Right lobe of liver (tissue), 6 donors: Measurements from ENCODE around the gene SLC11A2. TPM values are rescaled to one million over a fixed set of nuclear protein-coding genes. Genes with fewer than 3 reads are reported as not detected.
A peak's percentile ranks its signal among the peaks of the same experiment; 100 is the strongest.

Experiments
- ATAC-seq, 4 donors: fragments of 200-7000 bp; cut with Tn5 transposase; one replicate each; pipeline ENCODE4 v1.9.1; 2020; ENCODE audit warnings: mild to moderate bottlenecking in 4 of 4, moderate library complexity in 4 of 4
- DNase-seq, 3 donors: peaks; one replicate each; pipeline ENCODE4 v3.0.0-alpha.2; 2020
- H3K27ac ChIP-seq, 3 donors: fragments of 200-600 bp; one replicate each; pipeline ENCODE4 v1.8.0; 2022
- H3K27me3 ChIP-seq, 2 donors: fragments of 200-600 bp; one replicate each; pipeline ENCODE4 v1.8.0; 2022
- H3K36me3 ChIP-seq, 4 donors: fragments of 200-600 bp; sonication (generic) in 1 of 4; one replicate each; pipeline versions ENCODE4 v1.5.1 to v1.8.0; 2017 to 2022; ENCODE audit warnings: control low read depth in 1 of 4
- H3K4me1 ChIP-seq, 4 donors: fragments of 200-600 bp; sonication (generic) in 1 of 4; one replicate each; pipeline versions ENCODE4 v1.5.1 to v1.8.0; 2017 to 2022; ENCODE audit warnings: control low read depth in 1 of 4
- H3K4me3 ChIP-seq, 3 donors: fragments of 200-600 bp; one replicate each; pipeline ENCODE4 v1.8.0; 2022
- H3K9me3 ChIP-seq, 4 donors: fragments of 200-600 bp; sonication (generic) in 1 of 4; one replicate each; pipeline versions ENCODE4 v1.5.1 to v1.8.0; 2017 to 2022; ENCODE audit warnings: control low read depth in 1 of 4
- POLR2A ChIP-seq: fragments of 450-650 bp; IDR thresholded peaks from one replicate; pipeline ENCODE4 v1.6.1; 2017; ENCODE audit warnings: antibody characterized with exemption, mild to moderate bottlenecking
- WGBS: methylation state at CpG from one replicate; pipeline ENCODE4 v1.1.6; 2018; ENCODE audit warnings: low coverage, low lambda C conversion rate; ENCODE audit not compliant: insufficient coverage; ENCODE audit errors: missing lambda C conversion rate; 5-methylcytosine and 5-hydroxymethylcytosine counted together
- intact Hi-C, 2 donors: fragments of 100-400 bp; cut with DNase I; formaldehyde crosslinking; loops; one replicate each; pipeline versions ENCODE4 v1.11.2 to v1.14.1; 2022
- long read RNA-seq: library from polyadenylated mRNA; unstranded; transcript quantifications from one replicate; pipeline ENCODE4 v2.0.0, GENCODE V29; 2019
- total RNA-seq, 6 experiments: library from RNA; depleted of rRNA in 2 of 6; stranded (reverse); fragments of >200 nt in 2 of 6; fragmentation: NEBNext Ultra II Directional in 3 of 6; extraction: Animal tissue kit (Norgen Biotek cat#: 25700) in 3 of 6; gene quantifications; one replicate each; pipeline versions ENCODE4 v1.1.0 to v1.2.4, GENCODE V29; 2016 to 2023
- TF ChIP-seq, protein P1 (sequence below), 4 donors: fragments of 200-600 bp in 3 of 4; fragments of 450-650 bp in 1 of 4; IDR thresholded peaks; one replicate each; pipeline versions ENCODE4 v1.5.1 to v1.8.0; 2016 to 2022; ENCODE audit warnings: antibody characterized with exemption in 4 of 4, mild to moderate bottlenecking in 2 of 4
- donor health status: DM: no; HTN: yes; CAD: no.
- donor health status: DM: no; HTN: no; CAD: no.
- donor health status: DM: no; HTN: no; CAD: no.
- donor health status: DM: no; HTN: yes; CAD: no.
- donor health status: DM: no; HTN: yes; CAD: no.

Gene SLC11A2
- total RNA-seq: 10 to 100 TPM; 27.8 to 51.6 (median 34.2) TPM
- long read RNA-seq, full-length matches to known transcripts: 5 of 8 reads
- long read RNA-seq, partial matches to known transcripts: 0 of 8 reads
- long read RNA-seq, other reads (novel, unspliced or antisense): 3 of 8 reads

DNA sequence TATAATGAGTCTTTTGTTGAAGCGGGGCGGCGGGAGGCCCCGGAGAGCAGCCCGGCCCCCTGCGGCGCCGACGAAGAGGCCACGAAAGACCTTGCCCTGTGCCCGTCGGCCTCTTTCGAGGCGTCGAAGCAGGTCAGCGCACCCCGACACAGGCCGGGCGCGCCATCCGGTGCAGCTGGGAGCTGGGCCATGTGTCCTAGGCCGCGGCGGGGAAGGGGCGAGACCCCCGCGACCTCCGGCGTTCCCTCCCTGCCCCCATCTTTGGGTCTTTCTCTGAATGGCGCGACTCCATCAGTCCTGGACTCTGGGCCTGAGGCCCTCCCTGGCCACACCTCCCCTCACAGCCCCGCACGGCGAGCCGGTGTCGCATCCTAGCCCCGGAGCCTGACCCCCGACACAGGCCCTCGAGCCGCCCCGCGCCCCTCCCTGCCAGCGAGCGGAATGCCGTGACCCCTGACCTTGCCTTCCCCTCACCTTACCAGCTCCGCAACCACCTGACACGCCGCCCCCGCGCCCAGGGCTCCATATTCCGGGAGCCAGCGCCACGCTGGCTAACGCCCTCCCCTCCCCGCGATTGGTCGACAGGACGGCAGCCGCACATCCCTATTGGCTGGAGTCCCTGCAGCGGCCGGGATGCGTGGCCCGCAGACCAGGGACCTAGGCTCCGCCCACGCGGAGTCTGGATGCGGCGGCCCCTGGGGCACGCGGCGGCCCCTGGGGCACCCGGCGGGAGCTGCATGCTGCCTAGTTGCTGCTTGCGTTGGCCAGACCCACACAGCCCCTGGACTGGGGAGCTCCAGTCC lies at the start of gene SLC11A2:
Gene SLC11A2, minus strand, starts transcription at position 549 of the 803 bp plus-strand sequence. CDS start 15,656 bp downstream, outside the sequence.
- 0% methylated on average over 17 of the region's 74 CpGs for WGBS
- ATAC-seq: peak; percentile 84 to 94 (median 90)
- peak; percentile 98 for DNase-seq
- Histone ChIP-seq H3K36me3 (no peaks in the 10 kb centered on the region), H3K4me3 (peak within 1 kb of the TSS; percentile 75 to 80 (median 78)), H3K4me1 (peaks cover 0 to 33% (median 14%) of the 10 kb centered on the region in 4 donors), H3K27ac (peak within 1 kb of the TSS; percentile 92 to 99 (median 97)), H3K9me3 (no peaks in the 10 kb centered on the region), H3K27me3 (no peaks in the 10 kb centered on the region)
- intact Hi-C loops: no loop called here
- TF ChIP-seq, protein P1, sequence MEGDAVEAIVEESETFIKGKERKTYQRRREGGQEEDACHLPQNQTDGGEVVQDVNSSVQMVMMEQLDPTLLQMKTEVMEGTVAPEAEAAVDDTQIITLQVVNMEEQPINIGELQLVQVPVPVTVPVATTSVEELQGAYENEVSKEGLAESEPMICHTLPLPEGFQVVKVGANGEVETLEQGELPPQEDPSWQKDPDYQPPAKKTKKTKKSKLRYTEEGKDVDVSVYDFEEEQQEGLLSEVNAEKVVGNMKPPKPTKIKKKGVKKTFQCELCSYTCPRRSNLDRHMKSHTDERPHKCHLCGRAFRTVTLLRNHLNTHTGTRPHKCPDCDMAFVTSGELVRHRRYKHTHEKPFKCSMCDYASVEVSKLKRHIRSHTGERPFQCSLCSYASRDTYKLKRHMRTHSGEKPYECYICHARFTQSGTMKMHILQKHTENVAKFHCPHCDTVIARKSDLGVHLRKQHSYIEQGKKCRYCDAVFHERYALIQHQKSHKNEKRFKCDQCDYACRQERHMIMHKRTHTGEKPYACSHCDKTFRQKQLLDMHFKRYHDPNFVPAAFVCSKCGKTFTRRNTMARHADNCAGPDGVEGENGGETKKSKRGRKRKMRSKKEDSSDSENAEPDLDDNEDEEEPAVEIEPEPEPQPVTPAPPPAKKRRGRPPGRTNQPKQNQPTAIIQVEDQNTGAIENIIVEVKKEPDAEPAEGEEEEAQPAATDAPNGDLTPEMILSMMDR (IDR thresholded peaks at IDR 0.05): peak in 1 of 4 donors; percentile 17
- TF ChIP-seq POLR2A: peak; percentile 88

GRCh38 chr12:51075390-51075789 lies 49.2 kb upstream of the SLC11A2 start:
- intact Hi-C loops: no loop called here
- DNase-seq (no peak), ATAC-seq (no peak)
- Histone ChIP-seq H3K27me3 (no peaks in the 10 kb centered on the region), H3K4me3 (no peak overlapping the region), H3K27ac (no peak overlapping the region), H3K4me1 (peaks cover 0 to under 1% (median 0%) of the 10 kb centered on the region in 4 donors), H3K36me3 (peaks cover 0 to 22% (median 4%) of the 10 kb centered on the region in 4 donors), H3K9me3 (no peaks in the 10 kb centered on the region)
- TF ChIP-seq, protein P1 (IDR thresholded peaks at IDR 0.05): no peak
- TF ChIP-seq POLR2A: no peak
- 96% methylated on average over 4 of the region's 5 CpGs for WGBS

DNA sequence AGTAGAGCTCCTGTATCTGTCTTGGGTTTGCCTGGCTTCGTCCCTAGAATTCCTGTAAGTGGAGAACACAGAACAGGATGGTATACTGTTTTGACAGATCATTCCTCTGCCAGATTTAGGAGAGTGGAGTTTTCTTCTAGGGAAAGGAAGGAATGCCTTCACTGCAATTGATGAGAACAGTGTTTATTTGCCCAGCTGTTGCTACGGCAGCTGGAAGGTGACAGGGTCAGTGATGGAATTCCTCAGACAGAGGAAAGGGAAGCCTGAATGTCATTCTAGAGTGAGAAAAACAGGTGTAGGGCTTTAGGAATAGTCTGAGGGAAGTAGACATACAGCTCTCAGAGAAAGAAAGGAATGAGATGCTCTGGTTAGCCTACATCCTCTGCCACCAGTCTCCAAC lies 45.5 kb upstream of the SLC11A2 start:
- Histone ChIP-seq H3K27me3 (no peaks in the 10 kb centered on the region), H3K9me3 (no peaks in the 10 kb centered on the region), H3K4me3 (no peak overlapping the region), H3K36me3 (peaks cover 0 to 41% (median 4%) of the 10 kb centered on the region in 4 donors), H3K4me1 (peaks cover 0 to 8% (median 2%) of the 10 kb centered on the region in 4 donors), H3K27ac (no peak overlapping the region)
- ATAC-seq (no peak), DNase-seq (no peak)
- TF ChIP-seq, protein P1 (IDR thresholded peaks at IDR 0.05): no peak
- no peak for TF ChIP-seq POLR2A
- 96% methylated on average over 2 of the region's 2 CpGs for WGBS
- intact Hi-C loops: no loop called here

- Histone ChIP-seq H3K9me3 (no peaks in the 10 kb centered on the region), H3K4me1 (peaks cover 0 to 11% (median 2%) of the 10 kb centered on the region in 4 donors), H3K4me3 (no peak overlapping the region), H3K27me3 (no peaks in the 10 kb centered on the region), H3K36me3 (peaks cover 0 to 55% (median 4%) of the 10 kb centered on the region in 4 donors), H3K27ac (peak overlapping the region in 2 of 3 donors; percentile 54 to 74)
- 51% methylated on average over 3 of the region's 3 CpGs for WGBS
- intact Hi-C loops: no loop called here
- DNase-seq: peak in 1 of 3 donors; percentile 76
- ATAC-seq: peak; percentile 86 to 97 (median 90)
- no peak for TF ChIP-seq POLR2A
- TF ChIP-seq, protein P1 (IDR thresholded peaks at IDR 0.05): no peak
These were observed 43.8 kb upstream of the SLC11A2 start for GRCh38 chr12:51070004-51070403.
